CD14-positive monocyte (primary cell): ENCODE data around the gene ENTHD1. TPM values are rescaled to one million over a fixed set of nuclear protein-coding genes. Genes with fewer than 3 reads are reported as not detected.

Source experiments
- DNase-seq, 3 donors: peaks; one replicate each; pipeline ENCODE4 v3.0.0-alpha.2; 2011 to 2022
- H2AFZ ChIP-seq: 2 replicates; pipeline ENCODE4 v1.6.0; 2012; ENCODE audit warnings: mild to moderate bottlenecking, low read depth, low read length, inconsistent platforms; ENCODE audit not compliant: insufficient read depth, poor library complexity, severe bottlenecking
- H3K27ac ChIP-seq, 2 donors: 1 replicate in 1 of 2; 2 replicates in 1 of 2; pipeline ENCODE4 v1.5.1; 2012 to 2013; ENCODE audit warnings: low read length in 2 of 2, control low read depth in 1 of 2, inconsistent platforms in 1 of 2, low read depth in 1 of 2, mild to moderate bottlenecking in 1 of 2
- H3K27me3 ChIP-seq, 2 donors: one replicate each; pipeline versions ENCODE4 v1.6.0 to v1.6.1; 2011 to 2013; ENCODE audit warnings: low read length in 2 of 2; ENCODE audit not compliant: control insufficient read depth in 2 of 2, insufficient read depth in 2 of 2
- H3K36me3 ChIP-seq, 2 donors: replicated peaks in 1 of 2; 1 replicate in 1 of 2; 2 replicates in 1 of 2; pipeline versions ENCODE4 v1.5.1 to v1.6.1; 2012 to 2013; ENCODE audit warnings: low read length in 2 of 2, control low read depth in 1 of 2, inconsistent platforms in 1 of 2, mild to moderate bottlenecking in 1 of 2; ENCODE audit not compliant: insufficient read depth in 2 of 2, control insufficient read depth in 1 of 2
- H3K4me1 ChIP-seq, 2 donors: 1 replicate in 1 of 2; 2 replicates in 1 of 2; pipeline versions ENCODE4 v1.5.1 to v1.6.1; 2012 to 2013; ENCODE audit warnings: low read length in 2 of 2, control low read depth in 1 of 2, inconsistent platforms in 1 of 2, mild to moderate bottlenecking in 1 of 2, moderate library complexity in 1 of 2; ENCODE audit not compliant: insufficient read depth in 2 of 2, control insufficient read depth in 1 of 2
- H3K4me2 ChIP-seq: replicated peaks from 2 replicates; pipeline ENCODE3; 2012; ENCODE audit warnings: low read length, moderate library complexity, mild to moderate bottlenecking; ENCODE audit not compliant: poor library complexity, severe bottlenecking; ENCODE audit errors: extremely low read depth
- H3K4me3 ChIP-seq, 3 experiments: fragments of 200-600 bp in 1 of 3; sonication (generic) in 1 of 3; replicated peaks in 1 of 3; 1 replicate in 2 of 3; 2 replicates in 1 of 3; pipeline ENCODE4 v1.5.1; 2011 to 2013; ENCODE audit warnings: low read length in 3 of 3, mild to moderate bottlenecking in 3 of 3, control low read depth in 2 of 3, low read depth in 2 of 3, inconsistent platforms in 1 of 3, moderate library complexity in 1 of 3
- H3K79me2 ChIP-seq: 2 replicates; pipeline ENCODE4 v1.6.0; 2012; ENCODE audit warnings: mild to moderate bottlenecking, control low read depth, inconsistent platforms, low read length, moderate library complexity; ENCODE audit not compliant: insufficient read depth
- H3K9ac ChIP-seq: 2 replicates; pipeline ENCODE4 v1.6.0; 2017; ENCODE audit warnings: low read length, mild to moderate bottlenecking; ENCODE audit not compliant: insufficient read depth, poor library complexity, severe bottlenecking
- H3K9me3 ChIP-seq, 2 donors: replicated peaks in 1 of 2; 1 replicate in 1 of 2; 2 replicates in 1 of 2; pipeline versions ENCODE4 v1.5.1 to v1.6.1; 2012 to 2013; ENCODE audit warnings: low read length in 2 of 2, control low read depth in 1 of 2; ENCODE audit not compliant: control insufficient read depth in 1 of 2, insufficient read depth in 1 of 2
- H4K20me1 ChIP-seq: 2 replicates; pipeline ENCODE4 v1.6.0; 2012; ENCODE audit warnings: mild to moderate bottlenecking, low read length, control low read depth, moderate library complexity; ENCODE audit not compliant: insufficient read depth
- H3K27ac Mint-ChIP-seq, 7 donors: one replicate each; pipeline ENCODE4 v1.8.0; 2020; ENCODE audit warnings: mild to moderate bottlenecking in 7 of 7, mixed read lengths in 7 of 7, moderate library complexity in 6 of 7, inconsistent platforms in 2 of 7
- H3K27me3 Mint-ChIP-seq, 3 donors: one replicate each; pipeline ENCODE4 v1.8.0; 2021 to 2022; ENCODE audit warnings: low read depth in 3 of 3, mild to moderate bottlenecking in 3 of 3, mixed read lengths in 3 of 3, moderate library complexity in 3 of 3, inconsistent platforms in 1 of 3
- H3K36me3 Mint-ChIP-seq, 2 donors: one replicate each; pipeline ENCODE4 v1.8.0; 2020; ENCODE audit warnings: mixed read lengths in 2 of 2, inconsistent platforms in 1 of 2, mild to moderate bottlenecking in 1 of 2
- H3K4me1 Mint-ChIP-seq: one replicate; pipeline ENCODE4 v1.8.0; 2020; ENCODE audit warnings: mild to moderate bottlenecking, mixed read lengths
- H3K4me3 Mint-ChIP-seq, 2 donors: one replicate each; pipeline ENCODE4 v1.8.0; 2020; ENCODE audit warnings: mild to moderate bottlenecking in 2 of 2, mixed read lengths in 2 of 2, moderate library complexity in 1 of 2
- H3K9me3 Mint-ChIP-seq, 7 donors: one replicate each; pipeline ENCODE4 v1.8.0; 2020 to 2022; ENCODE audit warnings: mixed read lengths in 7 of 7, mild to moderate bottlenecking in 6 of 7, moderate library complexity in 6 of 7, inconsistent platforms in 2 of 7
- WGBS: methylation state at CpG from one replicate; pipeline ENCODE4 v1.1.5; 2013; ENCODE audit warnings: missing lambda C conversion rate; ENCODE audit not compliant: insufficient coverage; 5-methylcytosine and 5-hydroxymethylcytosine counted together
- intact Hi-C, 2 donors: fragments of 100-400 bp; cut with micrococcal nuclease; formaldehyde crosslinking; loops; one replicate each; pipeline versions ENCODE4 v1.15.0 to v1.15.1; 2023
- polyA plus RNA-seq, 3 donors: library from polyadenylated mRNA; depleted of rRNA in 1 of 3; unstranded in 2 of 3; stranded (reverse) in 1 of 3; fragments of 300-500 nt in 2 of 3; fragments of >200 nt in 1 of 3; fragmentation: Illumina TruSeq in 2 of 3; gene quantifications; 1 replicate in 2 of 3; 2 replicates in 1 of 3; pipeline ENCODE4 v1.2.3, GENCODE V29; 2012 to 2021
- TF ChIP-seq, protein P1 (sequence below): fragments of 200-600 bp; IDR thresholded peaks from one replicate; pipeline ENCODE4 v1.8.0; 2022; ENCODE audit warnings: antibody characterized with exemption, mild to moderate bottlenecking

The ENTHD1 gene
- polyA plus RNA-seq, 3 donors = not detected

DNA sequence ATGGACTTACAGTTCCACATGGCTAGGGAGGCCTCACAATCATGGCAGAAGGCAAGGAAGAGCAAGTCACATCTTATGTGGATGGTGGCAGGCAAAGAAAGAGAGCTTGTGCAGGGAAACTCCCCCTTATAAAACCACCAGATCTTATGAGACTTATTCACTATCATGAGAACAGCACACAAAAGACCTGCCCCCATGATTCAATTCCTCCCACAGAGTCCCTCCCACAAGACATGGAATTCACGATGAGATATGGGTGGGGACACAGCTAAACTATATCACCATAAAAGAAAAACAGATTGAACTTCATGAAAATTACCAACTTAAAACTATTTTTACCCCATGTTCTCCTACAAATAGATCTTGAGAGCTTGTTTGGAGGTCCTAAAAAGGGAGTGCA is 19.6 kb downstream of the ENTHD1 start:
- H3K27ac ChIP-seq = no peak overlapping the region
- intact Hi-C loops = no loop called here
- TF ChIP-seq, protein P1, sequence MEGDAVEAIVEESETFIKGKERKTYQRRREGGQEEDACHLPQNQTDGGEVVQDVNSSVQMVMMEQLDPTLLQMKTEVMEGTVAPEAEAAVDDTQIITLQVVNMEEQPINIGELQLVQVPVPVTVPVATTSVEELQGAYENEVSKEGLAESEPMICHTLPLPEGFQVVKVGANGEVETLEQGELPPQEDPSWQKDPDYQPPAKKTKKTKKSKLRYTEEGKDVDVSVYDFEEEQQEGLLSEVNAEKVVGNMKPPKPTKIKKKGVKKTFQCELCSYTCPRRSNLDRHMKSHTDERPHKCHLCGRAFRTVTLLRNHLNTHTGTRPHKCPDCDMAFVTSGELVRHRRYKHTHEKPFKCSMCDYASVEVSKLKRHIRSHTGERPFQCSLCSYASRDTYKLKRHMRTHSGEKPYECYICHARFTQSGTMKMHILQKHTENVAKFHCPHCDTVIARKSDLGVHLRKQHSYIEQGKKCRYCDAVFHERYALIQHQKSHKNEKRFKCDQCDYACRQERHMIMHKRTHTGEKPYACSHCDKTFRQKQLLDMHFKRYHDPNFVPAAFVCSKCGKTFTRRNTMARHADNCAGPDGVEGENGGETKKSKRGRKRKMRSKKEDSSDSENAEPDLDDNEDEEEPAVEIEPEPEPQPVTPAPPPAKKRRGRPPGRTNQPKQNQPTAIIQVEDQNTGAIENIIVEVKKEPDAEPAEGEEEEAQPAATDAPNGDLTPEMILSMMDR = no peak
- H3K4me3 ChIP-seq = no peak overlapping the region
- Mint-ChIP-seq H3K27ac (no peak overlapping the region), H3K27me3 (peaks cover 0 to 2% (median 0%) of the 10 kb centered on the region in 3 donors), H3K4me1 (peaks cover 27% of the 10 kb centered on the region), H3K9me3 (peaks cover 0 to 3% (median 0%) of the 10 kb centered on the region in 7 donors), H3K36me3 (no peaks in the 10 kb centered on the region), H3K4me3 (no peak overlapping the region)
- no peak for DNase-seq
- 100% methylated on average over 1 of the region's 1 CpG for WGBS
- H3K9ac ChIP-seq = no peak overlapping the region
- no peaks in the 10 kb centered on the region for H3K79me2 ChIP-seq
- H3K4me2 ChIP-seq = no peak overlapping the region
- H3K36me3 ChIP-seq = no peaks in the 10 kb centered on the region
- H3K27me3 ChIP-seq = no peaks in the 10 kb centered on the region
- no peaks in the 10 kb centered on the region for H3K9me3 ChIP-seq
- peaks cover 18 to 28% of the 10 kb centered on the region in 2 donors for H3K4me1 ChIP-seq
- no peaks in the 10 kb centered on the region for H4K20me1 ChIP-seq
- no peak overlapping the region for H2AFZ ChIP-seq

DNA sequence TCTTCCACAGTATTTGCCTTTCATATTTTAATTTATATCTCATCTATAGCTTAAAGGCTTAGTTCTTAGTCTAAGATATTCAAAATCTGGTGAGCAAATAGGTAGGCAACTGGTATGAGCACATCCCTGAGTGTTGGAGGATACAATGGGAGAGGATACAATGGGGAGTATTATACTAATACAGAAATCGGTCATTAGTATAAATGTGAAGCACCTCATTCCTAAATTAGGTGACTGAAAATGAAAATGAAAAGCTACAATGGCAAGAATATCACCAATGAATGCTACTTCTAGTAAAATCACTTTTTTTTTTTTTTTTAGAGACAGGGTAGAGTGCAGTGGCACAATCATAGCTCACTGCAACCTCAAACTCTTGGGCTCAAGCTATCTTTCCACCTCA is 21.0 kb downstream of the ENTHD1 start:
- H3K4me1 Mint-ChIP-seq = peaks cover 29% of the 10 kb centered on the region
- TF ChIP-seq, protein P1 = no peak
- WGBS = no CpG with 5 or more reads among the region's 1 CpG
- no peak overlapping the region for H3K4me2 ChIP-seq
- H3K9ac ChIP-seq = no peak overlapping the region
- no peaks in the 10 kb centered on the region for H3K9me3 ChIP-seq
- peaks cover 0 to 2% (median 0%) of the 10 kb centered on the region in 3 donors for H3K27me3 Mint-ChIP-seq
- H3K79me2 ChIP-seq = no peaks in the 10 kb centered on the region
- no peak overlapping the region for H3K27ac Mint-ChIP-seq
- intact Hi-C loops = no loop called here
- peaks cover 24 to 29% of the 10 kb centered on the region in 2 donors for H3K4me1 ChIP-seq
- no peak overlapping the region for H3K27ac ChIP-seq
- H3K36me3 Mint-ChIP-seq = no peaks in the 10 kb centered on the region
- no peaks in the 10 kb centered on the region for H4K20me1 ChIP-seq
- H3K27me3 ChIP-seq = no peaks in the 10 kb centered on the region
- H3K36me3 ChIP-seq = no peaks in the 10 kb centered on the region
- no peak for DNase-seq
- no peak overlapping the region for H3K4me3 Mint-ChIP-seq
- H3K4me3 ChIP-seq = no peak overlapping the region
- no peak overlapping the region for H2AFZ ChIP-seq
- peaks cover 0 to 3% (median 0%) of the 10 kb centered on the region in 7 donors for H3K9me3 Mint-ChIP-seq
